Skeletal muscle satellite cell (primary cell): ENCODE measurements around the gene IQCN.
A peak's percentile ranks its signal among the peaks of the same experiment; 100 is the strongest.

Experiments used
- H3K27me3 ChIP-seq: 2 replicates; pipeline ENCODE4 v1.7.0; 2013; ENCODE audit warnings: low read length; ENCODE audit not compliant: control insufficient read depth, insufficient read depth
- H3K36me3 ChIP-seq: 2 replicates; pipeline ENCODE4 v1.7.0; 2013; ENCODE audit warnings: mild to moderate bottlenecking, control low read depth, low read length; ENCODE audit not compliant: insufficient read depth
- H3K4me1 ChIP-seq: 2 replicates; pipeline ENCODE4 v1.7.0; 2013; ENCODE audit warnings: low read length; ENCODE audit not compliant: control insufficient read depth, insufficient read depth
- H3K4me2 ChIP-seq: 2 replicates; pipeline ENCODE4 v1.7.0; 2013; ENCODE audit warnings: mild to moderate bottlenecking, low read length
- H3K4me3 ChIP-seq: 2 replicates; pipeline ENCODE4 v1.7.0; 2013; ENCODE audit warnings: low read length
- H3K9ac ChIP-seq: 2 replicates; pipeline ENCODE4 v1.7.0; 2013; ENCODE audit warnings: mild to moderate bottlenecking, low read depth, low read length, moderate library complexity
- H3K9me3 ChIP-seq: replicated peaks from 2 replicates; pipeline ENCODE4 v1.7.0; 2013; ENCODE audit warnings: mild to moderate bottlenecking, control low read depth, low read length

The IQCN gene

DNA sequence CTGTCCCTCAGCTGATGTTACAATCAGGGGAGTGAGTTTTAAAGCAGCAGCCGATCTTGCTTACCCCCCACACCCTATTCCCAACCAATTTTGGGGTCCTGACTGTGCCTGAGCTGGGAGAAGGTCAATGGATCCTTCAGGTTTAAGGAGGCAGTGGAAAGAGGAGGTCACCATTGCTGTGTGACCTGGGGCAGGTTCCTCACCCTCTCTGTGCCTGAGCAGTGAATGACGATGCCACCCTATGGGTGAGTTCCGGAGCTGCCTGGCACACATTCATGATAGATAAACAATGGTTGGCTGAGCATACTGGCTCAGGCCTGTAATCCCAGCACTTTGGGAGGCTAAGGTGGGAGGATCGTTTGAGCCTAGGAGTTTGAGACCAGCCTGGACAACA, 27.5 kb upstream of the IQCN start:
- Histone ChIP-seq H3K4me2 (no peak overlapping the region), H3K9ac (peak overlapping the region; percentile 8), H3K36me3 (peaks cover 9% of the 10 kb centered on the region), H3K4me1 (peaks cover 53% of the 10 kb centered on the region), H3K27me3 (no peaks in the 10 kb centered on the region), H3K9me3 (no peaks in the 10 kb centered on the region), H3K4me3 (no peak overlapping the region)

DNA sequence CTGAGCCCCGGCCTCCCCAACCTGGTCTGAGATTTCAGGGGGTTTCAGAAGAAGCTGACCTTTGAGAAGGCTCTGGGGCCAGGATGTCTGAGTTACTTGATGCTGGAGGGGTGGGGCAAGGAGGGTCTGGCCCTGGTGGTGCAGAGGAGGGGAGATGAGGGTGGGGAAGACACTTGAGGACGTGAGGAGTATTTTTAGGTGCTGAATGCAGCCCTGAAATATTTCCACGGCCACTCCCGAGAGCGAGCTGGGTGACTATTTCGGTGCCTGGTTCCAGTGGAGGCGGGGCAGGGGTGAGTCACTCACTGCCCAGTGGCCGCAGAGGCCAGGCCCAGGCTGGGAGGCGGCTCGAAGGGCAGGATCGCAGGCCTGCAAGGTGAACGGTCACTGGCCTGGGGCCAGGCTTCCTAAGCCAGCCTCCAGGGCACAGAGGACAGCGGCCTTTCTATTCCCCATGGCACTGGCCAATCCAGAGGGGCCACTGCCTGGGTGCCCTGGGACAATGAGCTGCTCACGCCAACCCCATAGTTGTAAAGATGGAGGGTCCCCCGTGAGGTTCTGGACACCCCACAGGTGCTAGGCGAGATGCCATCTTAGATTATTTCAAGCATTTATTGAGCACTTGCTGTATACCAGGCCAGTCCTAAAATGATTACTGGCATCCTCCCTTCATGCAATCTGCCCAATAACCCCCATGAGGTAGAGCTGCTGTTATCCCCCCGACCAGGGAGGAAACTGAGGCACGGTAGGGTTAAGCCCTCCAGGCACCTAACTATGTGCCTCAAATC, 26.9 kb upstream of the IQCN start:
- Histone ChIP-seq H3K4me1 (peaks cover 53% of the 10 kb centered on the region), H3K27me3 (no peaks in the 10 kb centered on the region), H3K9ac (peak overlapping the region; percentile 51), H3K9me3 (no peaks in the 10 kb centered on the region), H3K36me3 (peaks cover 4% of the 10 kb centered on the region), H3K4me3 (no peak overlapping the region), H3K4me2 (peak overlapping the region; percentile 46)

DNA sequence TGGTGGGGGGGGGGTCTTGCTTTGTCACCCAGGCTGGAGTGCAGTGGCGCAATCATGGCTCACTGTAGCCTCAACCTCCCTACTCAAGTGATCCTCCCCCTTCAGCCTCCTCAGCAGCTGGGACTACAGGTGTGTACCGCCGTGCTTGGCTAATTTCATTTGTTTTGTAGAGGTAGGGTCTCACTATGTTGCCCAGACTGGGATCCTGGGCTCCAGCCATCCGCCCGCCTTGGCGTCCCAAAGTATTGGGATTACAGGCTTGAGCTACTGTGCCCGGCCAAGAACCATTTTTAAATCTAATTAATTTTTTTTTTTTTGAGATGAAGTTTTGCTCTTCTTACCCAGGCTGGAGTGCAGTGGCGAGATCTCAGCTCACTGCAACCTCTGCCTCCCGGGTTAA, 25.4 kb upstream of the IQCN start:
- H3K27me3 ChIP-seq, result no peaks in the 10 kb centered on the region
- H3K4me2 ChIP-seq, result no peak overlapping the region
- H3K36me3 ChIP-seq, result no peaks in the 10 kb centered on the region
- no peak overlapping the region for H3K9ac ChIP-seq
- H3K9me3 ChIP-seq, result no peaks in the 10 kb centered on the region
- H3K4me1 ChIP-seq, result peaks cover 43% of the 10 kb centered on the region
- H3K4me3 ChIP-seq, result no peak overlapping the region

DNA sequence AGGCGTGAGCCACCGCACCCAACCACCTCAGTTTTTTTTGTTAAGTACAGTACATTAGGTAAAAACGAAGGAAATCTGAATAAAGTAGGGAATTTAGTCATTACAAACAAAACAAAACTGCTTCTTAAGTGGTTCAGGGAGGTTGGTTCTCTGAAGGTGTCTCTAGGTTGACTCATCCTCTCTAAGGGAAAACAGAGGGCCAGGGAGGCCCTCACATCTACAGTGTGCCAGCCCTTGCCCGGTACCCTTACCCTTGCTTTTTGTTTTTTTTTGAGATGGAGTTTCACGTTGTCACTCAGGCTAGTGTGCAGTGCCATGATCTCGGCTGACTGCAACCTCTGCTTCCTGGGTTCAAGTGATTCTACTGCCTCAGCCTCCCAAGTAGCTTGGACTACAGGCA, 24.3 kb upstream of the IQCN start:
- no peak overlapping the region for H3K9ac ChIP-seq
- no peak overlapping the region for H3K4me3 ChIP-seq
- no peaks in the 10 kb centered on the region for H3K36me3 ChIP-seq
- H3K4me2 ChIP-seq, result no peak overlapping the region
- H3K4me1 ChIP-seq, result peaks cover 32% of the 10 kb centered on the region
- no peaks in the 10 kb centered on the region for H3K9me3 ChIP-seq
- H3K27me3 ChIP-seq, result no peaks in the 10 kb centered on the region

DNA sequence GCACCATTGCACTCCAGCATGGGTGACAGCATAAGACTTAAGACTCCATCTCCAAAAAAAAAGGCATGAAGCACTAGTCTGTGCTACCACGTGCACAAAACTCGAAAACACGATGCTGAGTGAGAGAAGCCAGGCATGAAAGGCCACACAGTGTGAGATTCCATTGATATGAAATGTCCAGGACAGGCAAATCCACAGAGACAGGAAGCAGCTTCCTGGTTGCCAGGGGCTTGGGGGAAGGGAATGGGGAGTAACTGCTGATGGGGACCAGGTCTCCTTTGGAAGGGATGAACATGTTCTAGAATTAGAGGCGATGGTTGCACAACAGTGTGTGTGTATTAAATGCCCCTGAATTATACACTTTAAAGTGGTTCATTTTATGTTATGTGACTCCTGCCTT, 23.1 kb upstream of the IQCN start:
- H3K27me3 ChIP-seq, result no peaks in the 10 kb centered on the region
- no peak overlapping the region for H3K4me2 ChIP-seq
- H3K9ac ChIP-seq, result no peak overlapping the region
- H3K4me3 ChIP-seq, result no peak overlapping the region
- H3K36me3 ChIP-seq, result no peaks in the 10 kb centered on the region
- peaks cover 34% of the 10 kb centered on the region for H3K4me1 ChIP-seq
- no peaks in the 10 kb centered on the region for H3K9me3 ChIP-seq

DNA sequence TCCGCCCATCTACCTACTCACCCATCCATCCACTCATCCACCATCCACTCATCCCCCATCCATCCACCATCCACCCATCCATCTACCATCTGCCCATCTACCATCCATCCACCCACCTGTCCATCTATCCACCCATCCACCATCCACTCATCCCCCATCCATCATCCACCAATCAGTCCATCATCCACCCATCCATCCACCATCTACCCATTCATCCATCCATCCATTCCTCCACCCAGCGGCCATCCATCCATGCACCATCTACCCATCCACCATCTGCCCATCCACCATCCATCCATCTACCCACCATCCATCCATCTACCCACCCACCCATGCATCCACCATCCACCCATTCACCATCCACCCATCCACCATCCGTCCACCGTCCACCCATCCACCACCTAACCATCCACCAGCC, 20.8 kb upstream of the IQCN start:
- Histone ChIP-seq H3K27me3 (no peaks in the 10 kb centered on the region), H3K9ac (no peak overlapping the region), H3K4me3 (no peak overlapping the region), H3K36me3 (no peaks in the 10 kb centered on the region), H3K4me1 (peaks cover 38% of the 10 kb centered on the region), H3K4me2 (no peak overlapping the region), H3K9me3 (no peaks in the 10 kb centered on the region)

DNA sequence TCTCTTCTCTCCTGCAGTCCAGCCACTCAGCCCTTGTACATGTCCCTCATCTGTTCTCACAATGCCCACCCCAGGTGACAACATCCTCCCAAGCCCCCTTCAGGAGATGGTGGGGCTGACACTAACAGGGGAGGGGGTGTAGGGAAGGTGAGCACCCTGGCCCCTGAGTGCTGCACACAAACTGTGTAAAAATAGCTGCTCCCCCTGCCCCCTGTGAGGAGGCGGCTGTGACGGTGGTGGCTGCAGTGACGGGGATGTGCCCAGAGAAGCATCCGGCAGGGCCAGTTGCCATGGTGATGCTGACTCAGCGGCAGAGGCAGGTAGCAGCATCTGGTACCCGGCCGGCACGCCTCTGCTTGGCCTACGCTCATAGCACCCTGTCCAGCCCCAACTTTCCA, 20.2 kb upstream of the IQCN start:
- H3K4me3 ChIP-seq, result no peak overlapping the region
- H3K27me3 ChIP-seq, result no peaks in the 10 kb centered on the region
- no peak overlapping the region for H3K4me2 ChIP-seq
- no peaks in the 10 kb centered on the region for H3K36me3 ChIP-seq
- H3K9me3 ChIP-seq, result no peaks in the 10 kb centered on the region
- H3K4me1 ChIP-seq, result peaks cover 38% of the 10 kb centered on the region
- H3K9ac ChIP-seq, result no peak overlapping the region

DNA sequence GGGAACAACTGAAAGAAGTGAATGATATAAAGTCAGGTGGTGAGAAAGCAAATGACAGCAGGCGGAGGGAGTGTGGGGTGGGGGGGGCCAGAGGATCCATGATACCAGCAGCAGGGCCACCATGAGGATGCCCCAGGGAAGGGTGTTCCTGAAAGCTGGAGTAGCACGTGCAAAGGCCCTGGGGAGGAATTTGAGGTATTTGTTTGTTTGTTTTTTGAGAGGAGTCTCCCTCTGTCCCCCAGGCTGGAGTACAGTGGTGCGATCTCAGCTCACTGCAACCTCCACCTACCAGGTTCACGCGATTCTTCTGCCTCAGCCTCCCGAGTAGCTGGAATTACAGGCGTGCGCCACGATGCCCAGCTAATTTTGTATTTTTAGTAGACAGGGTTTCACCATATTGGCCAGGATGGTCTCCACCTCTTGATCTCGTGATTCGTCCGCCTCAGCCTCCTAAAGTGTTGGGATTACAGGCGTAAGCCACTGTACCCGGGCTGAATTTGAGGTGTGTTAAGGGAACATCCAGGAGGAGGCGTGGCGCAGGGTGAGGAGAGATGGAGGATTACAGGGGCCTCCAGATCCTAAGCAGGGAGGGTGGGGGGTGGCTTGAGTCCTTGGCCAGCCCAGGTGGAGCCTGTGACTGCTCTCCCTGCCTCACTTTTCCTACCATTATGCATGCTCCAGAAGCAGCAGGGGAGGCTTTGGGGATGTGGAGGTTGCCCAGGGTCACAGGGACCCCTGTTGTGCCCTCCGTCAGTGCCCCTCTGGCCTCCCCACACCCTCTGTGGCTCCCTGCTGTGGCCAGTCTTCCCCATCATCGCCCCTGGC, 19.6 kb upstream of the IQCN start:
- H3K4me2 ChIP-seq, result no peak overlapping the region
- H3K36me3 ChIP-seq, result no peaks in the 10 kb centered on the region
- peak overlapping the region; percentile 90 for H3K9ac ChIP-seq
- no peak overlapping the region for H3K4me3 ChIP-seq
- H3K9me3 ChIP-seq, result no peaks in the 10 kb centered on the region
- H3K27me3 ChIP-seq, result no peaks in the 10 kb centered on the region
- peaks cover 34% of the 10 kb centered on the region for H3K4me1 ChIP-seq

DNA sequence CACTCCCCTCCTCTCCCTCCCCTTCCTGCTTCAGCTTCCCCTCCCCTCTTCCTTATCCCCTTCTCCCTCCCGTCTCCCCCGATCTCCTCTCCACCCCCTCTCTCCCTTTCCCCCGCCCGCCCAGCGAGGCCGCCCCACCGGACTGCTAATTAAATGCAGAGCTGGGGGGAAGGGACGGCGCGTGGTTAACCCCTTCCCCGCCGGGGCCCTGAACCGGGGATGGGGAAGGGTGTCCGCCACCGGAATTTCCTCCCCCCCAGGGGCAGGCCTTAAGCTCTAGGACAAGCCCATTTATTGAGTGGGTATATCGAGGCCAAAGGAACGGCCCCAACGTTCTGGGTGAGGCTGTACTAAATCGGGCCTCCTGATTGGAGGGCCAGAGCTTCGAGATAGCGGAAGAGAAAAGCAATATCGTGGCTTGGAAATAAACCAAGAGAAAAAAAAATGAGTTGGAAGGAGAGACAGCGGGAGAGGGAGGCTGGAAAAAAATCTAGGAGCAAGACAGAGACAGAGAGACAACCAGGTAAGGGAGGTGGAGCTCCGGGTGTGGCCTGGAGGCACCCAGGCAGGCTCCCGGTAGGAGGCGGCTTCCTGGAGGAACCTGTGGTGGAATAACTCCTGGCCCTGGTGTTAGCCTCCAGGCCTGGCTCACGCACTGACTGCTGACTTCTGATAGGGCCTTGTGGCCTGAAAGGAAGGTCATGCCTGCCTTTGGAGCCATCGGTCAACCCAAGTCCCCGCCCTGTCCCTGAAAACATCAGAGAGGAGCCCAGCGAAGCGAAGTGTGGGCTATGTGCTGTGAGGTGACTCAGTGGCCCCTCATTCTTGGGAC, 18.8 kb upstream of the IQCN start:
- Histone ChIP-seq H3K27me3 (no peaks in the 10 kb centered on the region), H3K9ac (peak overlapping the region; percentile 90), H3K4me2 (peak overlapping the region; percentile 98), H3K4me1 (peaks cover 29% of the 10 kb centered on the region), H3K36me3 (no peaks in the 10 kb centered on the region), H3K9me3 (no peaks in the 10 kb centered on the region), H3K4me3 (peak overlapping the region; percentile 74)

DNA sequence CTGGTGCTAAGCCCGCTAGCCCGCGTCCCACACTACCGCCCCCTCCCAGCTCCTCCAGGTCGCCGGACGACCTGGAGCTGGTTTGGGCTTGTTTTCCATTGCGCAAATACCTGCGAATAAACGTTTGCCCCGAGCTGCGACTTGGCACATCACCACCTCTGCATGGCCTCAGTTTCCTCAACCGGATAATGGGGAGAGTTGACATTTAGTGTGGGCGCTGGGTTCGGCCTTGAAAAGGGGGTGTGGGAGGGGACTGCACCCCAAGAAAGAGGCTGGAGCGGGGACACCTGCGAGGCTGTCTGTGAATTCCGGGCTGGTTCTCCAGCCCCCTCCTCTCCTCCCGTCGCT, 18.2 kb upstream of the IQCN start:
- Histone ChIP-seq H3K4me1 (peaks cover 33% of the 10 kb centered on the region), H3K9ac (peak overlapping the region; percentile 90), H3K4me3 (peak overlapping the region; percentile 74), H3K36me3 (no peaks in the 10 kb centered on the region), H3K4me2 (peak overlapping the region; percentile 98), H3K9me3 (no peaks in the 10 kb centered on the region), H3K27me3 (no peaks in the 10 kb centered on the region)
